HG02798 (cell line): ENCODE results near the gene FLNB.

Experiments used
- ATAC-seq: cut with Tn5 transposase; IDR thresholded peaks from one replicate; pipeline ENCODE4 v1.9.1; 2021; ENCODE audit warnings: mild to moderate bottlenecking; ENCODE audit not compliant: unreplicated experiment, poor library complexity

The FLNB gene

GRCh38 chr3:58122936-58123700 lies 114.9 kb downstream of the FLNB start:
- ATAC-seq, result no peak

GRCh38 chr3:58124387-58124786 lies 116.2 kb downstream of the FLNB start:
- ATAC-seq, result no peak

GRCh38 chr3:58129041-58129770 lies 121.0 kb downstream of the FLNB start:
- ATAC-seq, result no peak

GRCh38 chr3:58130591-58130990 lies 122.4 kb downstream of the FLNB start:
- no peak for ATAC-seq

- ATAC-seq, result no peak
Measured at GRCh38 chr3:58131101-58131825, 123.0 kb downstream of the FLNB start.

GRCh38 chr3:58132850-58133249 lies 124.6 kb downstream of the FLNB start:
- no peak for ATAC-seq

- ATAC-seq, result no peak
Measured at GRCh38 chr3:58134468-58134867, 126.2 kb downstream of the FLNB start.

GRCh38 chr3:58135712-58136543 lies 127.7 kb downstream of the FLNB start:
- ATAC-seq, result no peak

- no peak for ATAC-seq
Measured at GRCh38 chr3:58137306-58137705, 129.1 kb downstream of the FLNB start.

- no peak for ATAC-seq
Measured at GRCh38 chr3:58141766-58142345, 133.6 kb downstream of the FLNB start.

- ATAC-seq, result no peak
Measured at GRCh38 chr3:58143417-58144055, 135.3 kb downstream of the FLNB start.

GRCh38 chr3:58144478-58145325 lies 136.5 kb downstream of the FLNB start:
- no peak for ATAC-seq

GRCh38 chr3:58148049-58148448 lies 139.8 kb downstream of the FLNB start:
- ATAC-seq, result no peak

GRCh38 chr3:58150130-58150809 lies 142.0 kb downstream of the FLNB start:
- ATAC-seq, result no peak

GRCh38 chr3:58150810-58151199 lies 142.6 kb downstream of the FLNB start:
- no peak for ATAC-seq

- no peak for ATAC-seq
Measured at GRCh38 chr3:58151637-58152036, 143.4 kb downstream of the FLNB start.

GRCh38 chr3:58152225-58153015 lies 144.2 kb downstream of the FLNB start:
- no peak for ATAC-seq
